Endothelial cell of umbilical vein (primary cell): ENCODE measurements around the gene MDH1. TPM values are rescaled to one million over a fixed set of nuclear protein-coding genes. Genes with fewer than 3 reads are reported as not detected.

Source experiments
- BruUV-seq: library from RNA; stranded (reverse); fragments of 400-500 nt; replicated peaks from 2 replicates; lab custom pipeline; 2021; lab: Mats Ljungman, UMichigan
- CTCF ChIA-PET: fragments of 300-600, 350-600 bp; sonication (Branson Sonifier 250); formaldehyde crosslinking; loops from one replicate; lab custom pipeline; 2021; ENCODE audit warnings: antibody characterized with exemption, inconsistent platforms; lab: Charles Lee
- POLR2A ChIA-PET: fragments of 300-600, 350-600 bp; sonication (Branson Sonifier 250); formaldehyde crosslinking; loops from one replicate; lab custom pipeline; 2021; ENCODE audit warnings: antibody characterized with exemption, inconsistent platforms; lab: Charles Lee
- DNase-seq: peaks from one replicate; pipeline ENCODE4 v3.0.0-alpha.2; 2011; ENCODE audit warnings: low read depth, low spot score
- FAIRE-seq: peaks from 2 replicates; lab custom pipeline; 2011; peaks lifted over from hg19 to GRCh38; lab: Jason Lieb, UNC
- H2AFZ ChIP-seq: 2 replicates; pipeline ENCODE4 v1.6.0; 2012; ENCODE audit warnings: low read depth, low read length, control low read depth, inconsistent platforms
- H3K27ac ChIP-seq: 2 replicates; pipeline ENCODE4 v1.5.1; 2011; ENCODE audit warnings: low read depth, mild to moderate bottlenecking, control low read depth, low read length, moderate library complexity; ENCODE audit not compliant: insufficient read depth
- H3K27me3 ChIP-seq, 2 experiments: 2 replicates each; pipeline versions ENCODE4 v1.6.0 to v1.6.1; 2011; ENCODE audit warnings: low read length in 2 of 2, mixed read lengths in 1 of 2; ENCODE audit not compliant: control insufficient read depth in 2 of 2, insufficient read depth in 2 of 2
- H3K36me3 ChIP-seq, 2 experiments: 2 replicates in 1 of 2; 3 replicates in 1 of 2; pipeline ENCODE4 v1.5.1; 2011; ENCODE audit warnings: low read length in 2 of 2, mild to moderate bottlenecking in 1 of 2, moderate library complexity in 1 of 2; ENCODE audit not compliant: control insufficient read depth in 2 of 2, insufficient read depth in 2 of 2; ENCODE audit errors: extremely low read depth in 1 of 2
- H3K4me1 ChIP-seq: 3 replicates; pipeline ENCODE4 v1.5.1; 2011; ENCODE audit warnings: mild to moderate bottlenecking, low read length; ENCODE audit not compliant: control insufficient read depth, insufficient read depth; ENCODE audit errors: extremely low read depth
- H3K4me2 ChIP-seq: 2 replicates; pipeline ENCODE4 v1.6.1; 2011; ENCODE audit warnings: low read length, control low read depth, mixed read lengths; ENCODE audit not compliant: insufficient read depth
- H3K4me3 ChIP-seq, 3 experiments: fragments of 200-600 bp in 1 of 3; sonication (generic), shearing (Covaris generic) in 1 of 3; replicated peaks in 1 of 3; 2 replicates each; pipeline ENCODE4 v1.5.1; 2011 to 2016; ENCODE audit warnings: control low read depth in 3 of 3, low read length in 3 of 3, mild to moderate bottlenecking in 2 of 3, inconsistent platforms in 1 of 3, low read depth in 1 of 3, moderate library complexity in 1 of 3; ENCODE audit not compliant: insufficient read depth in 1 of 3
- H3K79me2 ChIP-seq: 2 replicates; pipeline ENCODE4 v1.6.0; 2012; ENCODE audit warnings: low read length, inconsistent platforms; ENCODE audit not compliant: control insufficient read depth, insufficient read depth
- H3K9ac ChIP-seq: replicated peaks from 2 replicates; pipeline ENCODE3; 2011; ENCODE audit warnings: low read length, control low read depth; ENCODE audit not compliant: insufficient read depth; ENCODE audit errors: extremely low read depth
- H3K9me1 ChIP-seq: replicated peaks from 3 replicates; pipeline ENCODE4 v1.6.0; 2011; ENCODE audit warnings: mild to moderate bottlenecking, low read length; ENCODE audit not compliant: control insufficient read depth, insufficient read depth; ENCODE audit errors: extremely low read depth
- H3K9me3 ChIP-seq: replicated peaks from 2 replicates; pipeline ENCODE4 v1.5.1; 2012; ENCODE audit warnings: low read length, inconsistent platforms; ENCODE audit not compliant: control insufficient read depth, insufficient read depth
- H4K20me1 ChIP-seq: replicated peaks from 2 replicates; pipeline ENCODE3; 2011; ENCODE audit warnings: mild to moderate bottlenecking, low read length; ENCODE audit not compliant: control insufficient read depth, insufficient read depth; ENCODE audit errors: extremely low read depth
- CTCF ChIP-seq, 2 donors: IDR thresholded peaks; 1 replicate in 1 of 2; 2 replicates in 1 of 2; pipeline ENCODE4 v1.5.1; 2011; ENCODE audit warnings: low read length in 2 of 2, mild to moderate bottlenecking in 2 of 2, moderate library complexity in 2 of 2, control low read depth in 1 of 2, inconsistent platforms in 1 of 2, low read depth in 1 of 2; ENCODE audit not compliant: insufficient read depth in 1 of 2; ENCODE audit errors: extremely low read depth in 1 of 2
- EZH2 ChIP-seq: IDR thresholded peaks from 2 replicates; pipeline ENCODE4 v1.6.1; 2012; ENCODE audit warnings: borderline replicate concordance, low read depth, mild to moderate bottlenecking, moderate library complexity, low read length, inconsistent platforms; ENCODE audit not compliant: severe bottlenecking
- FOS ChIP-seq: IDR thresholded peaks from 2 replicates; pipeline ENCODE4 v1.6.1; 2011; ENCODE audit warnings: mild to moderate bottlenecking, low read length, moderate library complexity, borderline replicate concordance; ENCODE audit not compliant: insufficient read depth
- GATA2 ChIP-seq: IDR thresholded peaks from 2 replicates; pipeline ENCODE4 v1.7.0; 2011; ENCODE audit warnings: low read depth, mild to moderate bottlenecking, moderate library complexity, mixed read lengths, low read length; ENCODE audit not compliant: insufficient read length, insufficient read depth
- JUN ChIP-seq: IDR thresholded peaks from 2 replicates; pipeline ENCODE4 v1.6.1; 2011; ENCODE audit warnings: borderline replicate concordance, low read depth; ENCODE audit not compliant: insufficient read length, insufficient read depth
- MAX ChIP-seq: IDR thresholded peaks from 2 replicates; pipeline ENCODE4 v1.6.1; 2011; ENCODE audit not compliant: insufficient read depth, insufficient read length
- MYC ChIP-seq: IDR thresholded peaks from one replicate; pipeline ENCODE4 v1.6.1; 2011; ENCODE audit warnings: mild to moderate bottlenecking, low read depth, low read length
- POLR2A ChIP-seq: IDR thresholded peaks from 2 replicates; pipeline ENCODE4 v1.6.1; 2012; ENCODE audit warnings: low read depth, mild to moderate bottlenecking, control low read depth, low read length
- POLR2AphosphoS5 ChIP-seq: IDR thresholded peaks from 2 replicates; pipeline ENCODE4 v1.6.1; 2012; ENCODE audit warnings: low read depth, mild to moderate bottlenecking, control low read depth, low read length, moderate library complexity; ENCODE audit not compliant: insufficient read depth
- dilution Hi-C: fragments of 300-500 bp; cut with MboI; formaldehyde crosslinking; loops from one replicate; pipeline ENCODE4 v1.15.0; 2019; ENCODE audit warnings: low sequenced_read_pairs; ENCODE audit not compliant: extremely low pct_ligation_motif_present
- intact Hi-C: fragments of 100-400 bp; cut with micrococcal nuclease; formaldehyde crosslinking; loops from one replicate; pipeline ENCODE4 v1.10.0; 2022
- polyA plus RNA-seq, 4 experiments: library from polyadenylated mRNA; depleted of rRNA in 3 of 4; stranded (reverse) in 3 of 4; unstranded in 1 of 4; fragments of >200 nt; gene quantifications; 2 replicates each; pipeline versions ENCODE4 v1.2.1 to v1.2.3, GENCODE V29; 2011 to 2012; ENCODE audit warnings: missing spikeins in 1 of 4
- total RNA-seq: library from RNA; stranded (reverse); gene quantifications from 2 replicates; pipeline ENCODE4 v1.2.3, GENCODE V29; 2021

The MDH1 gene
- total and polyA plus RNA-seq, 2 donors (not counting 3 experiments of a cell fraction or from before 2014, with no cell fraction given), result 107 to 121 TPM

GRCh38 chr2:63652652-63652985 lies 63.9 kb downstream of the MDH1 start:
- Histone ChIP-seq H3K9me3 (no peaks in the 10 kb centered on the region), H3K27ac (no peak overlapping the region), H2AFZ (no peak overlapping the region), H3K4me1 (no peaks in the 10 kb centered on the region), H3K9ac (no peak overlapping the region), H3K4me3 (no peak overlapping the region), H3K4me2 (no peak overlapping the region), H3K79me2 (no peaks in the 10 kb centered on the region), H4K20me1 (no peaks in the 10 kb centered on the region), H3K36me3 (no peaks in the 10 kb centered on the region), H3K9me1 (no peaks in the 10 kb centered on the region), H3K27me3 (peaks cover 6 to 8% of the 10 kb centered on the region in 2 experiments)
- ChIA-PET POLR2A (no interaction called here), CTCF (interaction anchor here (1.3 to 1.8 kb wide), 2 partner anchors 15 to 46 kb away, joined by 3 to 5 read pairs; no protein-coding TSS in a partner anchor)
- intact Hi-C loops (no loop called here), dilution Hi-C loops (no loop called here)
- DNase-seq, result no peak
- FAIRE-seq, result no peak
- BruUV-seq, result no TSS peak
- TF ChIP-seq MYC (no peak), MAX (no peak), JUN (no peak), GATA2 (no peak), POLR2A (no peak), POLR2AphosphoS5 (no peak), CTCF (IDR thresholded peaks at IDR 0.05; ENCODE audit: extremely low read depth in 1 of 2, insufficient read depth in 1 of 2, low read depth in 1 of 2, low read length in 2 of 2) (no peak), EZH2 (no peak), FOS (no peak)
